Amygdala (tissue), 56 donors: Measurements from ENCODE around the gene GPR26.

Experiments used
- DNase-seq, 56 donors: peaks; one replicate each; lab custom pipeline; 2025; lab: John Stamatoyannopoulos, UW

The GPR26 gene, protein sequence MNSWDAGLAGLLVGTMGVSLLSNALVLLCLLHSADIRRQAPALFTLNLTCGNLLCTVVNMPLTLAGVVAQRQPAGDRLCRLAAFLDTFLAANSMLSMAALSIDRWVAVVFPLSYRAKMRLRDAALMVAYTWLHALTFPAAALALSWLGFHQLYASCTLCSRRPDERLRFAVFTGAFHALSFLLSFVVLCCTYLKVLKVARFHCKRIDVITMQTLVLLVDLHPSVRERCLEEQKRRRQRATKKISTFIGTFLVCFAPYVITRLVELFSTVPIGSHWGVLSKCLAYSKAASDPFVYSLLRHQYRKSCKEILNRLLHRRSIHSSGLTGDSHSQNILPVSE

DNA sequence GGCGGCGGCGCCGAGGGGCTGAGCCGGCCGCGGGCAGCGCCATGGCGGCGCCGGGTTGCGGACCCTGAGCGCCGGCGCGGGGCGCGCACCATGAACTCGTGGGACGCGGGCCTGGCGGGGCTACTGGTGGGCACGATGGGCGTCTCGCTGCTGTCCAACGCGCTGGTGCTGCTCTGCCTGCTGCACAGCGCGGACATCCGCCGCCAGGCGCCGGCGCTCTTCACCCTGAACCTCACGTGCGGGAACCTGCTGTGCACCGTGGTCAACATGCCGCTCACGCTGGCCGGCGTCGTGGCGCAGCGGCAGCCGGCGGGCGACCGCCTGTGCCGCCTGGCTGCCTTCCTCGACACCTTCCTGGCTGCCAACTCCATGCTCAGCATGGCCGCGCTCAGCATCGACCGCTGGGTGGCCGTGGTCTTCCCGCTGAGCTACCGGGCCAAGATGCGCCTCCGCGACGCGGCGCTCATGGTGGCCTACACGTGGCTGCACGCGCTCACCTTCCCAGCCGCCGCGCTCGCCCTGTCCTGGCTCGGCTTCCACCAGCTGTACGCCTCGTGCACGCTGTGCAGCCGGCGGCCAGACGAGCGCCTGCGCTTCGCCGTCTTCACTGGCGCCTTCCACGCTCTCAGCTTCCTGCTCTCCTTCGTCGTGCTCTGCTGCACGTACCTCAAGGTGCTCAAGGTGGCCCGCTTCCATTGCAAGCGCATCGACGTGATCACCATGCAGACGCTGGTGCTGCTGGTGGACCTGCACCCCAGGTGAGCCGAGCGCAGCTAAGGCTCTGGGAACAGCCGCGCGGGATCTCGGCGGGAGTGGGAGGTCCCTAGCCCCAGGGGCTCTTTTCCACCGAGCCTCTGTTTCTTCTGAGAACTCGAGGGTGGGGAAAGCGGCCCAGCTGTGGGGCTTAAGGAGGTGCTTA, at the start of gene GPR26:
Gene GPR26 (plus strand): TSS at position 38 of the 919 bp plus-strand sequence. CDS start 53 bp downstream, at position 91.
- no peak for DNase-seq

DNA sequence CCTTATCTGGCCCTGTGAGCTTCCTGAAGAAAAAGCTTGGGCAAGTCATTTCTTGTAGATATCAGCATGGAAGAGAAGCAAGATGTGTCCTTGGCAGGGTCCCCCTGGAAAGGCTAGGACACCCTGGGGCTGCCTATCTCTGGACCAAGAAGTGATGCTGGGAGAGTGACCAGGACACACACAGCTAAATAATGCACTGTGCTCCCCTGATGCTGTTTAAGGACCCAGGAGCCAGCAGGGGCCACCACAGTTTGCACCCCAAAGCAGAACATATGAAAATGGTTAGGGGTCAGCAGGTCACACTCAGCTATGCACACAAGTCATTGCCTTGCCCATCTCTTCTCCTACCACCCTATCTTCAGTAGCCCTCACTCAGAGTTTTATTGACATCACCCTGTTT, 47.9 kb upstream of the GPR26 start:
- DNase-seq: no peak

DNA sequence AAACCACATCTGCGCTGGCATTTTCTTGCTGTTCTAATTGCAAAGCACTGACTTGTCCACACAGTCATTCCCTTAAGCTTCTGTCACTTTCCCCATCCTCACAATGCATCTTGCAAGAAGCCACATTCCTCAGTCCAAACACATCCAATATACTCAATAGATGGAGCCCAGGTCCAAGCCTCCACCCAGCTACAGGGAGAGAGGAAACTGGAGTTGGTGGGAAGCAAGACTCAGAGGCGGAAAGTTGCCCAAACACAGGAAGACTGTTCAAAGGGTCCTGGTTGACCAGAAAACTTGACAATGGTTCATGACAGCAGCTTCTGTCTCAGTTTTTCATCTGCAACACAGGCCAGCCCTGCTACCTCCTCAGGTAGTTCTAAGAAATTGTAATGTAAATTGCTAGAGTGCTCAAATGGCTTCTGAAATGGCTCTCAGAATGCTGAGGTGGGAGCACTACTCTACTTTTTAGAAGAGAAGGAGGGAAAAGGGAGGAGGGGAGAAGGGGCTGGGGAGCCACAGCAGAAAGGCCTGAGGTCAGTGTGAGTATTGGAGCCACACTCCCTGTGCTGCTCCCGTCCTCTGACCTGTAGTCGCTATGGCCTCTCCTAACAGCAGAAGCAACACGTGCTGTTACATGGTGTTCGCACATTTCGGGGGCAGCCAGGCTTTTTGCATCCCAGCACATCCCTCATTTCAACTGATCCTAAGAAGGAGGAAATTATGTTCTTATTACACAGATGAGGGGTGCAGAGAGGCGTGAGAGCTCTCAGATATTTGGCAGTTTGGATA, 46.9 kb upstream of the GPR26 start:
- no peak for DNase-seq

DNA sequence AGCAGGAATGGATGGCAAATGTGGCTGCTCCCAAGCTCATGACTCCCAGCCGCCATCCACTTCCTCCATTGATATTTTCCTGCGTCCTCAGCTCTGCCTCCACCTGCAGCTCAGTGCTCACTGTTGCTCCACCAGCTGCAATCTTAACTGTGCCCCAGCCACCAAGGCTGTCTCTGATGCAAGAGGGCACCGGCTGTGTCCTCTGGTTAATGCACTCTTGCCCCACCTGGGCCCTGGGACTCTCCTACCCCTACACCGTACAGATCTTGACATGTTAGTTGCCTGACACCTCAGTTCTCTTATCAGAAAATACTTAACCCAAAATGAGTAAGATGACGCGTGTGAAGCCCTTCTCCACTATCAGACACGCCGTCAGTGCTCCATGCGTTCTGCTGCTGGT, 45.5 kb upstream of the GPR26 start:
- DNase-seq: no peak

DNA sequence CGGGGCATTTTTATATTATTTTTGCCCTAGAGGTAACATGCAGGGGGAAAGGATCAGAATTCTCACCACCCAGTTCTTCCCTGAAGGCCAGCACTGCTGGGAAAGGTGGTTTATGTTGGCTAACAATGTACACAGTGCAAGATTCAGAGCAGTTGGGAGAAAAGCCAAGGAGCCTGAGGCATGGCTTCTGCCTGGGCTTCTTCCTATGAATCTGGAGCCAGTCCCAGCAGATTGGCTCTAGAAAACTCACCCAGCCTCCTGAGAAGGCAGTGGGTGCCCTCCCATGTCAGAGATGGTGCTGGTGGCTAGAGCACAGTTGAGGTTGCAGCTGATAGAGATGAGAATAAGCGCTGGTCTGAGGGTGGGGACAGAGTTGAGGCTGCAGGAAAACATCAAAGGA, 44.7 kb upstream of the GPR26 start:
- no peak for DNase-seq

DNA sequence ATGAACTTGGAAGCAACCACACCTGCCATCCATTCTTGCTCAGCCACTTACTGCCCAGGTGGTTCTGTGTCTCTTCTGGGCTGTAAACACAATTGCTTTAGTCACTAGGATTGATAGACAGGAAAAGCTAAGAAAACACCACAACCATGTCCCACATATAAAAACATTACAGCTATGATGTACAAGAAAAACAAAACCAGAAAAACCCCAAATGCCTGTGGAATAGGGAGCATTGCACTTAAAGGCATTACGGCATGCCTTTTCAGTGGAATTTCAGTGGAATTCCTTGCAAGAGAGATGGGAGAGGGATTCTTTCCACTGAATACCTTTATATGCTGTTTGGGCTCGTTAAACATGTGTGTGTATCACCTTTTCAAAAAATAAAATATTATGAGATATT, 44.2 kb upstream of the GPR26 start:
- no peak for DNase-seq

DNA sequence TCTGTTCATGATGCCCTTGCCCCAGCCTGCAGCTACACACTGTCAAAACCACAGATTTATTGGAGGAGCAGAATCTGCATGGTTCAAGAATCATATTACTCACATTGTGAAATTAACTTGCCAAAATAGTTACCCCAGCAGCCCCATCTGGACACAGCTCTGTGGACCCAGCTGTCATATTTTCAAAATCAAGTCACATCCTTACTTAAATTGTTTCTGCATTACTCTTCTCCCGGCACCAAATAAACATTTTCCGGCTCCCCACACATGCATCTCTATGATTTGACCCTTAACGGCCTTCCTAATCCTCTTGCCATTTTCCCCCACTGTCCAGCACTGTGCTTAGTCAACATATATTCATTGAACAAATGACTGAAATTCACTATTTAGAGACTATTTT, 43.8 kb upstream of the GPR26 start:
- DNase-seq: no peak

DNA sequence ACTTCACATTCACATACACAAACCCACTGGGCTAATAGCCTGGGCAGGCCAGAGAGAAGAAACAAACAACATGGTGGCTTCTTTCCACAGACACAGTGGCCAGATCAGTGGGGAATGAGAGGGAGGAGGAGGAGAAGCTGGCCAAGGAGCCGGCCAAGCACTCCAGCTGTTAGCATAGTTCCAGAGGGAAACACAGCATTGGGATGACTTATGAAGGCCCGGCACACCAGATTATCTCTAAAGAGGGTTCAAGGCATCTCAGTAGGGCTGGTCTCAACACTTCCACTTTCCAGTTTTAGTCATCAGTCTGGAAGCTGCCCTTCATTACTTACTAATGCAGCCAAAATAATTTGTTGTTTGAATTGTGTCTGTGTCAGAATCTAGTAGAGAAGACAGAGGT, 42.1 kb upstream of the GPR26 start:
- DNase-seq: no peak

DNA sequence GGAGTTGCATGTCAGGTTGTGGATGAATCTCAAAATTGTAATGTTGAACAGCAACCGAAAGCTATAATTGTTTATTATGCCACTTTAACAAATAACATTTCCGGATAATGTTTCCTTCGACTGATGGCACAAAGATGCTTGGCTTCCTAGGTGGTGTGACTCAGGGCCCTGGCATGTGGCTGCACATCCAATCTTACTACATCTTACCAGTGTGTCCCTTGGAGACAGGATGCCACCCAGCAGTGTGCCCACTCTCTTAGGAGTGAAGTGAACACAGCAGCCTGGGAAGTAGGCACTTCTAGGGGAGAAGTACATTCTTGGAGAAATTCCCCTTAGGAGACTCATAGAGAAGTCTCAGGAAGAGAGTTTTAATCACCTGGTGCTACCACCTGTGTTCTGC, 33.0 kb upstream of the GPR26 start:
- no peak for DNase-seq

DNA sequence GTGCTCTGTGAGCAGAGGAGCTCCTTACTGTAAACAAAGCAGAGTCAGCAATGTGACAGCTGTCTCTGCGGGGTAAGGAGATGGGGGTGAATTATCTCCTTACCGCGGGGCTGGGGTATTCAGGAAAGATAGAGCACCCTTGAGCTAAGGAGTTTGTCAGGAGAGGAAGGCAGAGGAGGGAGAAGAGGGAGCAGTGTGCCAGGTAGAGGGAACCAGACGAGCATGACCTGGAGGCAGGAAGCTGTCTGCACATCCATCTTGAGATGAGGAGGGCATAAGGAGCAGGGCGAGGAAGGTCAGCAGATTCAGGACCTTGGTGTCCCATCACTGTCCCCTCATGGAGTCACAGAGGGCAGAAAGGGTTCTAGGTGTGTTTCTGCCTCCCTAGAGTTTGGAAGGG, 32.5 kb upstream of the GPR26 start:
- no peak for DNase-seq

DNA sequence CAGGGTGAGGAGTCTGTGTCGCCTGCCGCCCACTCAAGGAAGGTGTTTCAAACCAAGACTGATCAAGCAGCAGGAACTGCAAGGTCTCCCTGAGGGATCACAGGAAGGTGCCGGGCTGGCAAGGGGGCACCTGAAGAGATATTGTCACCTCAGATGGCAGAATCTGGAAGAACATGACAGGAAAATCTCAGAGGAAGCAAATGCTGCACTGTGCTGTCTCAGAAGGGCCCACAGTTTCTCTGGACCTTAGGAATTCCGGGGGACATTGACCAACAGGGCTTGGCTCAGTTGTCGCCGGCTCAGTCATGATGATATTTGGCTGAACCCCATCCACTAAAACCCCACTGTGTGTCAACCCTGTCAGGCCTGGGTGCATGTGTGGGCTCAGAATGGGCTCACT, 31.9 kb upstream of the GPR26 start:
- no peak for DNase-seq

DNA sequence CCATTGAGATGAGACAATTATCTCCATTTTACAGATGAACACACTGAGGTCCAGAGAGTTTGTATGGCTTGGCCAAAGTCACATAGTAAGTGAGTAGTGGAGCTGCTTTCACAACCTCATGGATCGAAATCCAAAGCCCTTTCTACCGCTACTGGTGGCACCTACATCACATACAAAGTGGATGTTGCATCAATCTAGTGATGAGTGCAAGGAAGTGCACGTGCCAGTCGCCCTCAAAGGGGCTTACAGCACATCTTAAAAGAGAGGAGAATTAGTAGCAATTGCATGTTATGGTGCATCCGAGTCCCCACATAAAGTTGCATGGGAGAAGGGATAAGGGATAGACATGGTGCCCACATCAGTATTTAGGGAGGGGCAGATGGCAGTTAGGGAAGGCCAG, 31.0 kb upstream of the GPR26 start:
- no peak for DNase-seq

DNA sequence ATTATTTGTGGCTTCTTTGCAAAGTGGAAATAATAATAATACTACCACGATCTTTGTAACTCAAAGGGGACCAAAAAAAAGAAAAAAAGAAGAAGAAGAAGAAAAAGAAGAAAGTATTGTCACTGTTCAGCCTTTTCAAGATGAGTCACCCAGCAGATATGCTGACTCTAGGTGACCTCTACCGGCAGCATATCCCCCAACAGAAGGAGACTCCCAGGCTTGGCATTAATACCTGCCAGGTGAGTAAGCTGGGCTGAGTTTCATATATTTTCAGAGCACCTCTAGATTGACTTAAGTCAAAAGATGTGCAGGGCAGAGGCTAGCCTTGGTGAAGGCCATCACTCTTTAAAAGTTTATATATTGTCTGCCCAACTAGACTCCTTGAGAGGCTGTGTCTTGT, 30.4 kb upstream of the GPR26 start:
- no peak for DNase-seq

DNA sequence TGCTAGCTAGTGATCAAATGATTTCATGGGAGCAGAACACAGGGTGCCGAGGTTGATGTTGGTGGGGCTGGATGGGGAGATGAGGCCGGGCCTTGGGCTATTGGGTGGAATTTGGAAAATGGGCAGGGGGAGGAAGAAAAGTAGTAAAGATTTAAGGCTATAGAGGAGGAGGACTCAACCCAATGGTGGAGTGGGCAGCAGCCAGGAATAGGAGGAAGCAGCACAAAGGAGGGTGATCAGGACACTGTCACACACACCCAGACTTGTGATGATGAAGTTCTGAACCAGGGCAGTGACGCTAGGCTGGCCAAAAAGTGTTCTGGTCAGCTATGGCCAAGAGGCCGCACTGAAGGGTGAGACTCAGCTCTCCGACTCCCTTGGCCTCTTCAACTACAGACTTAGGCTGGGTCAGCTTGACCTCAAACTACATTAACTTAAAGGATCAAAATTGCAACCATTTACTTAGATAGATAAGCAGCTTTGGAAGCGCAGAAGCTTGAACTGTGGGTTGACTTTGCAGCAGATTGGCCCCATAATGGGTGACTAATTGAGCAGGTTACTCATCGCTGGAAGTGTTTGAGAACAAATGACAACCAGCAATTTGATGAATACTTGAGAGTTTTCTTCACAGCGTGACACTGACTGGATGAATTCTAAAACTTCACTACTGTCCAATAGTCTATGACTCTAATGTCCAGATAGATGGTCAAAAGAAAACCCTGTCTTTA, 29.4 kb upstream of the GPR26 start:
- DNase-seq: no peak

DNA sequence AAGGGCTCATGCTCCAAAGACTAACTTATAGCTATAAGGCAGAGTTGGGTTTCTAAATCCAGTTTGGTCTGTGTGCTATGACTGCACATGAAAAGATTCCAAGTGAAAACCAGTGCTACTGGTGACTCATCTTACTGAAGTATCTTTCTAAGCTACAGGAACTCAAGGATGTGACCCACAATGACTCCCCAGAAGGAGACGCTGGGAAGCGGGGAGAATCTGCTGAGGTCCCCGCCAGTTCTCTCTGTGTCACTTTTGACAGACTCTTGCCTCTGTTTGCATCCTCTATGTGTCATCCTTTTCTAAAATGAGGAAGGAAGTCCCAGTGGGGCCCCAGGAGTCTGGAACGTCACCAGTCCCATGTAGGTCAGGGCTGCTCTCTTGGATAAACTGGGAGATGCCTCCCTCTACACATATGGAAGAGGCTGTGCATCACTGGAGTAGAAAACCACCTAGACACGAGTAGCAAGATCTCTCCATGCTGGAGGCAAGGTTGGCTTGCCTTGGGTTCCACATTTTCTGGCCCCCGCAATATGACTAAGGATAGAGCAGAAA, 28.8 kb upstream of the GPR26 start:
- DNase-seq: no peak

DNA sequence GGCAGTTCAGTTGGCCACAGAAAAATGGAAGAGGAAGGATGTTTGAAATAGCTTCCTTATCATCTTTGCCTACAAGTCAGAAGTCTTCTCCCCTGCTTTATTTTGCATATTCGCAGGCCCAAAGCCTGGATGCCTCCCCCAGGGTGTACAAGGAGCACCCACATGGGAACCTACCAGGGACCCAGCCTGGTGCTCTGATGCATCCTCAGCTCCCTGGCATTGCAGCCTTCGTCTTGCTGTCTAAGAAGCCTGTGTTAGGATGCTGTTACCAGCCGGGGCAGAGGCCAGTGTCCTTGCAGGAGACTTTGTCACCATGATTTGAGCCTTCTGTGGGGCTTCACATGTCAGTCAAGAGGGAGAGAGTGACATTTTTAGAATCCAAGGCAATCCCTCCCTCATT, 27.0 kb upstream of the GPR26 start:
- DNase-seq: no peak

DNA sequence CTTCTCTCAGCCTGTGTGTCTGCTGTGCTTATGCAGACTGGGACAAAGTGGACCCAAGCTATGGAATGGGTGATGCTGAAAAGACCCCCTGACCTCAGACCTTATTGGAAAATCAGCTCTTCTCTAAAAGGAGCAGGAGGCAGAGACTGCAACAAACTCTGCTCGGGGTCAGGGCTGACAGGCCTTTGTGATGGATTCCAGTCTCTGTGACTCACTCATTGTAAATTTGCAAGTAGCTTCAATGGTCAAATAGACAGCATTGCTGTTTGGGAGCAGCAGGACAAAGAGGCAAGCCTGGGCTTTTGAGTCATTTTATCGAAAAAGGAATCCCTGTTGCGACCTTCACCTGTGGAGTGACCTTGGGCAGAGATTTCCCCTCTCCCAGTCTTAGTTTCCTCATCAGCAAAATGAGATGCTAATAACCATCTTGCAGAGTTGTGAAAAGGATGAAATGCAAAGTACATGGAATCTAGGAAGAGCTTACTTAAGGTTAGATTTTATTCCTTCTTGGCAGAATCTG, 26.1 kb upstream of the GPR26 start:
- DNase-seq: no peak

DNA sequence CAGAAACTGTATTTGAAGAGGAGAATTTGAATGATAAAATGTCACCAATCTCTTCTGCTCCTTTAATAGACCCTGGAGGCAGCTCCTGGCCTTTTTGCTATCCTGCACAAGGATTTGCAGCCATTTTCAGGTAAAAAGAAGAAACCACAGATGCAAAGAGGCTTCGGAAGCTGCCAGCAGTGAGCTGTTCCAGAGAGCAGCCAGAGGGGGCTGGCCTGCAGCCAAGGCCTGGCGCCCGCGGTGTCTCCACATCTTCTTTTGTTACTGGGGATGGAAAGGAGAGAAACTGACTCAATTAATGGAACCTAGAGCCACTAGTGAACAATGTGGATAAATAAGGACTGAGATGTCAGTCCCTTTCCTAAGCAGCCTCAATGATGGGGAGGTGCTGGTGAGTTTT, 23.9 kb upstream of the GPR26 start:
- peak in 2 of 56 donors; percentile 10 to 28 for DNase-seq

DNA sequence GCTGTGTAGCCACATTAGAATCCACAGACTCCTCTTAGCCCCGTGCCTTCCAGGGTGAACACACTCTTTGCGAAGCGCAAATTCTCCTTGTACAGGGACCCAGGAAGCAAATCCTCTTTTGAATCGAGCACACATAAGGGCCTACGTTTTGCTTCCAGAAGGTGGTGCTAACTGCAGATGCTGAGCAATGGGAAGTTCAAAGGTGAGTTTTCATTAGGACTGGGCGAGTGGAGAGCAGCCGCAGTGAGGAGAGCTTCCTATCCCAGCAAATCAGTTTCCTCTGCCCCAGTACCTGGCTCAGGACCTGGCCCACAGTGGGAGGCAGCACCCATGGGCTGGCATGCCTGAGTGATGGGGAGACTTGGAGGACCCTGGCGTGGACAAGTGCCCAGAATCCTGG, 23.5 kb upstream of the GPR26 start:
- DNase-seq: no peak

DNA sequence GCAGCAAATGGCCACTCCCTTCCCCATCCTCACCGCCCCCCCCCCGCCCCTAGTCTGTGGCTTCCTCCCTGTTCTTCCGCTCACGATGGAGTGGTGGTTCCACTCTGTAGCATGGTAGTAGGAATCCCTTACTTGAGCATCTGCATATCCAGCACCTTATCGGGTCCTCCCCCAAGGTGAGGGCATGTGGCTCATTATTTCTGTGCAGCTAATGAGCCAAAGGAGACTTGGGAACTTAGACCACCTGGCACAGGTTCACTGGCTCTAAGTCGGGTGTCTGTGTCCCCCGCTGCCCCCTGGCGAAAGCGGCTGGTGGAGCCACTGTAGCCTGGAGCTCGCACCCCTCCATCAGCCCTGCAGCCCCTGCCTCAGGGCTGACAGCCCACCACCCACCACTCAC, 22.8 kb upstream of the GPR26 start:
- no peak for DNase-seq
